ENCODE measurements around the gene CSNK1G1.
"Not testable (repeated sequence)": the region's sequence is repeated elsewhere in the genome, so short reads cannot be mapped to it uniquely, and the experiment has no call there.

Gene CSNK1G1

GRCh38 chr15:64288999-64289398 lies 67.0 kb downstream of the CSNK1G1 start:
- no peak for DNase-seq

GRCh38 chr15:64288577-64288976 lies 67.4 kb downstream of the CSNK1G1 start:
- DNase-seq = no peak

GRCh38 chr15:64287953-64288352 lies 68.0 kb downstream of the CSNK1G1 start:
- no peak for DNase-seq

- no peak for DNase-seq
These were observed 69.5 kb downstream of the CSNK1G1 start for GRCh38 chr15:64286473-64286872.

- DNase-seq = no peak
These were observed 70.1 kb downstream of the CSNK1G1 start for GRCh38 chr15:64285871-64286270.

GRCh38 chr15:64285150-64285549 lies 70.8 kb downstream of the CSNK1G1 start:
- DNase-seq = no peak

GRCh38 chr15:64284042-64284441 lies 71.9 kb downstream of the CSNK1G1 start:
- DNase-seq = no peak

- no peak for DNase-seq
These were observed 73.3 kb downstream of the CSNK1G1 start for GRCh38 chr15:64282701-64283100.

GRCh38 chr15:64279131-64279530 lies 76.8 kb downstream of the CSNK1G1 start:
- DNase-seq = no peak

GRCh38 chr15:64275934-64276333 lies 80.0 kb downstream of the CSNK1G1 start:
- no peak for DNase-seq

- no peak for DNase-seq
These were observed 81.5 kb downstream of the CSNK1G1 start for GRCh38 chr15:64274341-64274950.

- DNase-seq = no peak
These were observed 88.5 kb downstream of the CSNK1G1 start for GRCh38 chr15:64267331-64267973.

- not testable (repeated sequence) for DNase-seq
These were observed 90.8 kb downstream of the CSNK1G1 start for GRCh38 chr15:64265188-64265587.

GRCh38 chr15:64264502-64264901 lies 91.5 kb downstream of the CSNK1G1 start:
- no peak for DNase-seq

- no peak for DNase-seq
These were observed 92.4 kb downstream of the CSNK1G1 start for GRCh38 chr15:64263567-64263966.

GRCh38 chr15:64256051-64256450 lies 99.9 kb downstream of the CSNK1G1 start:
- DNase-seq = no peak

- no peak for DNase-seq
These were observed 104.3 kb downstream of the CSNK1G1 start for GRCh38 chr15:64251658-64252057.

GRCh38 chr15:64251121-64251520 lies 104.9 kb downstream of the CSNK1G1 start:
- no peak for DNase-seq

GRCh38 chr15:64249883-64250575 lies 105.9 kb downstream of the CSNK1G1 start:
- DNase-seq = no peak

GRCh38 chr15:64249406-64249805 lies 106.6 kb downstream of the CSNK1G1 start:
- DNase-seq = no peak

GRCh38 chr15:64247906-64248541 lies 107.9 kb downstream of the CSNK1G1 start:
- peak; percentile 13 for DNase-seq

- peak; percentile 6 for DNase-seq
These were observed 108.5 kb downstream of the CSNK1G1 start for GRCh38 chr15:64247535-64247905.
